Erythroblast (primary cell): ENCODE results near the gene SPOCK1.

ENCODE experiments used
- GATA1 ChIP-seq: IDR thresholded peaks from 2 replicates; pipeline ENCODE4 v1.6.1; 2011; ENCODE audit warnings: low read depth, mild to moderate bottlenecking, control low read depth, low read length, moderate library complexity
- POLR2A ChIP-seq: IDR thresholded peaks from 2 replicates; pipeline ENCODE4 v1.6.1; 2011; ENCODE audit warnings: mild to moderate bottlenecking, low read length

- no peak for TF ChIP-seq POLR2A
- TF ChIP-seq GATA1 = no peak
Measured at GRCh38 chr5:137141779-137142178, 357.3 kb downstream of the SPOCK1 start.
